Putamen (tissue), 1 donor: ENCODE data around the gene VSIG10.

Source experiments
- DNase-seq: peaks from one replicate; pipeline ENCODE4 v3.0.0-alpha.2; 2016; ENCODE audit warnings: low spot score

The VSIG10 gene

GRCh38 chr12:118059341-118060191 is 44.2 kb downstream of the VSIG10 start:
- no peak for DNase-seq

GRCh38 chr12:118058881-118059280 is 44.9 kb downstream of the VSIG10 start:
- DNase-seq, result no peak

- no peak for DNase-seq
Observed at GRCh38 chr12:118058227-118058626, 45.6 kb downstream of the VSIG10 start.

- no peak for DNase-seq
Observed at GRCh38 chr12:118055865-118056773, 47.7 kb downstream of the VSIG10 start.

GRCh38 chr12:118055144-118055557 is 48.7 kb downstream of the VSIG10 start:
- no peak for DNase-seq

GRCh38 chr12:118053071-118053985 is 50.5 kb downstream of the VSIG10 start:
- DNase-seq, result no peak

GRCh38 chr12:118052324-118053070 is 51.3 kb downstream of the VSIG10 start:
- peak; percentile 30 for DNase-seq

GRCh38 chr12:118050972-118051910 is 52.6 kb downstream of the VSIG10 start:
- no peak for DNase-seq

- DNase-seq, result no peak
Observed at GRCh38 chr12:118046430-118046829, 57.4 kb downstream of the VSIG10 start.

- DNase-seq, result no peak
Observed at GRCh38 chr12:118044577-118044976, 59.2 kb downstream of the VSIG10 start.

GRCh38 chr12:118044075-118044474 is 59.7 kb downstream of the VSIG10 start:
- no peak for DNase-seq

GRCh38 chr12:118042091-118042490 is 61.7 kb downstream of the VSIG10 start:
- no peak for DNase-seq

- no peak for DNase-seq
Observed at GRCh38 chr12:118038137-118038536, 65.7 kb downstream of the VSIG10 start.

GRCh38 chr12:118036672-118037411 is 67.0 kb downstream of the VSIG10 start:
- DNase-seq, result no peak

GRCh38 chr12:118035190-118036041 is 68.4 kb downstream of the VSIG10 start:
- DNase-seq, result no peak

GRCh38 chr12:118034429-118035189 is 69.2 kb downstream of the VSIG10 start:
- DNase-seq, result peak; percentile 27

- DNase-seq, result no peak
Observed at GRCh38 chr12:118033902-118034301, 69.9 kb downstream of the VSIG10 start.
